Fibroblast of mammary gland (primary cell): ENCODE data around the gene GPC2.
"Not testable (repeated sequence)": the region's sequence is repeated elsewhere in the genome, so short reads cannot be mapped to it uniquely, and the experiment has no call there.

Experiments
- DNase-seq: peaks from one replicate; pipeline ENCODE4 v3.0.0-alpha.2; 2010; ENCODE audit warnings: low read depth
- H3K4me3 ChIP-seq: 2 replicates; pipeline ENCODE4 v1.5.1; 2011; ENCODE audit warnings: low read depth, mild to moderate bottlenecking, low read length, moderate library complexity; ENCODE audit not compliant: control insufficient read depth
- TF ChIP-seq, protein P1 (sequence below): conservative IDR thresholded peaks from 2 replicates; pipeline ENCODE4 v1.5.1; 2011; ENCODE audit warnings: low read depth, low read length, inconsistent platforms; ENCODE audit not compliant: control insufficient read depth, insufficient read depth

The GPC2 gene

DNA sequence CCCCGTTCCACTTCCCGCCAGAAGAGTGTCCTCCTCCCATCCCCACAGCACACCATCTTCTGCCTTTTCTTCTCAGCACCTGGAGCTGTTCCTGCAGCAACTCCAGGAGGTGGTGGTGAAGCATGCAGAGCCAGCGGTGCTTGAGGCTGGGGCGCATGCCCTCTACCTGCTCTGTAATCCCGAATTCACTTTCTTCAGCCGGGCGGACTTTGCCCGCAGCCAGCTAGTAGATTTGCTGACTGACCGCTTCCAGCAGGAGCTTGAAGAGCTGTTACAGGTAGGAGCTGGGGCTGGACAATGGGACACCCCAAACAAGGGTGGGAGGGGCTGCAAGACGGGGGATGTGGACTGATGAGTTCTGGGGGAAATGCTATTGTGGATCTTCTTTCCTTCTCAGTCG lies 23.5 kb upstream of the GPC2 start:
- TF ChIP-seq, protein P1, sequence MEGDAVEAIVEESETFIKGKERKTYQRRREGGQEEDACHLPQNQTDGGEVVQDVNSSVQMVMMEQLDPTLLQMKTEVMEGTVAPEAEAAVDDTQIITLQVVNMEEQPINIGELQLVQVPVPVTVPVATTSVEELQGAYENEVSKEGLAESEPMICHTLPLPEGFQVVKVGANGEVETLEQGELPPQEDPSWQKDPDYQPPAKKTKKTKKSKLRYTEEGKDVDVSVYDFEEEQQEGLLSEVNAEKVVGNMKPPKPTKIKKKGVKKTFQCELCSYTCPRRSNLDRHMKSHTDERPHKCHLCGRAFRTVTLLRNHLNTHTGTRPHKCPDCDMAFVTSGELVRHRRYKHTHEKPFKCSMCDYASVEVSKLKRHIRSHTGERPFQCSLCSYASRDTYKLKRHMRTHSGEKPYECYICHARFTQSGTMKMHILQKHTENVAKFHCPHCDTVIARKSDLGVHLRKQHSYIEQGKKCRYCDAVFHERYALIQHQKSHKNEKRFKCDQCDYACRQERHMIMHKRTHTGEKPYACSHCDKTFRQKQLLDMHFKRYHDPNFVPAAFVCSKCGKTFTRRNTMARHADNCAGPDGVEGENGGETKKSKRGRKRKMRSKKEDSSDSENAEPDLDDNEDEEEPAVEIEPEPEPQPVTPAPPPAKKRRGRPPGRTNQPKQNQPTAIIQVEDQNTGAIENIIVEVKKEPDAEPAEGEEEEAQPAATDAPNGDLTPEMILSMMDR, result no peak
- DNase-seq, result no peak
- no peak overlapping the region for H3K4me3 ChIP-seq

DNA sequence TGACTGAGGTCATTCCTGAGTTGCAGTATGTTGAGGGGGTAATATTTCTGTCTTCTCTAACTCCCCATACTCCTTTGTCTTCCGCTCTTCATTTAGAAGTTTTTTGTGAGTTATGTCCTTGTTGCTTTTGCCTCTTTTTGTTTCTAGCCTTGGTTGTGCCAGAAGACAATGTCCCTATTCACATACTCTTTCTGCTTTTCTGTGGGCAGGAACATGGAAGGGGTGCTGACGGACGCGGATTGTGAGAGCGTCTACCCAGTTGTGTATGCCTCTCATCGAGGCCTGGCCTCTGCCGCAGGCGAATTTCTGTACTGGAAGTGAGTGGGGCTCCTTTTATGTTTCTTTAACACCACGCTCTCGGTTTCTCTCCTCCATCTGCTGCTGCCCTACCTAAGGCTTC lies 21.1 kb upstream of the GPC2 start:
- TF ChIP-seq, protein P1, result no peak
- no peak for DNase-seq

DNA sequence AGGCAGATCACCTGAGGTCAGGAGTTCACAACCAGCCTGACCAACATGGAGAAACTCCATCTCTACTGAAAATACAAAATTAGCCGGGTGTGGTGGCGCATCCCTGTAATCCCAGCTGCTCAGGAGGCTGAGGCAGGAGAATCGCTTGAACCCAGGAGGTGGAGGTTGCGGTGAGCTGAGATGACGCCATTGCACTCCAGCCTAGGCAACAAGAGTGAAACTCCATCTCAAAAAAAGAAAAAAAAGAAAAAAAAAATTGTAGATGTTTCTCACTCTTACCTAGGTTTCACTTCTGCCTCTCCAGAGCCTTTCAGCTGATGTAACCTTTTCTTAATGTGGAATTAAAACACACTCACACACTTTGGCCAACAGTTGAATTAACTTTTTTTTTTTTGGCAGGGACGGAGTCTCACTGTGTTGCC lies 18.7 kb upstream of the GPC2 start:
- not testable (repeated sequence) for DNase-seq, H3K4me3 ChIP-seq

More for the DNA sequence above, 21.1 kb upstream of the GPC2 start:
- H3K4me3 ChIP-seq, result no peak overlapping the region

DNA sequence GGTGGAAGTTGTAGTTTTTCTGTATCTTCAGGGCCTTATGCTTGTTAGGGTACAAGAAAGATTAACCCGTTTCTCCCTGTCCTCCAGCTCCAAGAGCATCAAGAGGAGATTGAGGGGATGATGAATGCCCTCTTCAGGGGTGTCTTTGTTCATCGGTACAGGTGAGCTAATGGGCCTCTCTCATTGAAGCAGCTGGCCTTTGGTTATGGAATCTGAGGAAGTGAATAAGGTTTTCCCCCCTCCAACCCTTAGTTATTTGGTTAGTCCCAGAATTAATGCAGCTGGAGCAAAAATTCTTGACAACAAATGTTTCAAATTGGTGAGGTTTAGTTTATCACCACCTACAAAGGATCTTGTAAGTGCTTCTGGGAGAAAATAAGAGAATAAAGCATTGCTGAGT lies 18.0 kb upstream of the GPC2 start:
- TF ChIP-seq, protein P1, result no peak
- no peak for DNase-seq
- H3K4me3 ChIP-seq, result no peak overlapping the region

DNA sequence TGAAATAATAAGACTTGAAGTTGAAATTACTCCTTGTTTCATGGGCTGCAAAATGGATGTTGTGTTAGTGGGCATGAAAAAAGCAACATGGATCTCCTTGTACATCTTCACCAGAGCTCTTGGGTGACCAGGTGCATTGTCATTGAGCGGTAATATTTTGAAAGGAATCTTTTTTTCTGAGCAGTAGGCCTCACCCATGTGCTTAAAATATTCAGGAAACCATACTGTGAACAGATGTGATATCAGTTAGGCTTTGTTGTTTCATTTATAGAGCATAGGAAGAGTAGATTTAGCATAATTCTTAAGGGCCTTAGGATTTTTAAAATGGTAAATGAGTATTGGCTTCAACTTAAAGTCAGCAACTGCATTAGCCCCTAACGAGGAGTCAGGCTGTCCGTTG lies 15.8 kb upstream of the GPC2 start:
- TF ChIP-seq, protein P1, result no peak
- no peak for DNase-seq
- H3K4me3 ChIP-seq, result no peak overlapping the region

DNA sequence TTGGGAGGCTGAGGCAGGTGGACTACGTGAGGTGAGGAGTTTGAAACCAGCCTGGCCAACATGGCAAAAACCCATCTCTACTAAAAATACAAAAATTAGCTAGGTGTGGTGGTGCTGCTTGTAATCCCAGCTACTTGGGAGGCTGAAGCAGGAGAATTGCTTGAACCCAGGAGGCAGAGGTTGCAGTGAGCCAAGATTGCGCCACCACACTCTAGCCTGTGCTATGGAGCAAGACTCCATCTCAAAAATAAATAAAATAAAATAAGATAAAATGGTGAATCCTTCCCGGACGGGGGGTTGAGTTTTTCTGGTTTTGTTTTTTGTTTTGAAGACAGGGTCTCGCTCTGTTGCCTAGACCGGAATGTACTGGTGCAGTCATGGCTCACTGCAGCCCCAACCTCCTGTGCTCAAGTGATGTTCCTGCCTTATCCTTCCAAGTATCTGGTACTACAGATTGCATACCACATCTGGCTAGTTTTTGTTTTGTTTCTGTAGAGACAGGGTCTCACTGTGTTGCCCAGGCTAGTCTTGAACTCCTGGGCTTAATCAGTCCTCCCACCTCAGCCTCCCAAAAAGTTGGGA lies 15.2 kb upstream of the GPC2 start:
- H3K4me3 ChIP-seq, DNase-seq: not testable (repeated sequence)

DNA sequence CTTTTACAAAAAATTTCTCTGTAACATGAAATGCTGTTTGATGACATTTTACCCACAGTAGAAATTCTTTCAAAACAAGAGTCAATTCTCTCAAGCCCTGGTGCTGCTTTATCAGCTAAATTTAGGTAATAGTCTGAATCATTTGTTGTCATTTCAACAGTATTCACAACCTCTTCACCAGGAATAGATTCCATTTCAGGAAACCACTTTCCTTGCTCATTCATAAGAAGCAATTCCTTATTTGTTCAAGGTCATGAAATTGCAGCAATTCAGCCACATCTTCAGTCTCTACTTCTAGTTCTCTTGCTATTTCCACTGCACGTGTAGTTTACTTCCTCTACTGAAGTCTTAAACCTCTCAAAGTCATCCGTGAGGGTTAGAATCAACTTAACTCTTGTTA lies 14.6 kb upstream of the GPC2 start:
- H3K4me3 ChIP-seq, result no peak overlapping the region
- TF ChIP-seq, protein P1, result no peak
- peak; percentile 30 for DNase-seq

DNA sequence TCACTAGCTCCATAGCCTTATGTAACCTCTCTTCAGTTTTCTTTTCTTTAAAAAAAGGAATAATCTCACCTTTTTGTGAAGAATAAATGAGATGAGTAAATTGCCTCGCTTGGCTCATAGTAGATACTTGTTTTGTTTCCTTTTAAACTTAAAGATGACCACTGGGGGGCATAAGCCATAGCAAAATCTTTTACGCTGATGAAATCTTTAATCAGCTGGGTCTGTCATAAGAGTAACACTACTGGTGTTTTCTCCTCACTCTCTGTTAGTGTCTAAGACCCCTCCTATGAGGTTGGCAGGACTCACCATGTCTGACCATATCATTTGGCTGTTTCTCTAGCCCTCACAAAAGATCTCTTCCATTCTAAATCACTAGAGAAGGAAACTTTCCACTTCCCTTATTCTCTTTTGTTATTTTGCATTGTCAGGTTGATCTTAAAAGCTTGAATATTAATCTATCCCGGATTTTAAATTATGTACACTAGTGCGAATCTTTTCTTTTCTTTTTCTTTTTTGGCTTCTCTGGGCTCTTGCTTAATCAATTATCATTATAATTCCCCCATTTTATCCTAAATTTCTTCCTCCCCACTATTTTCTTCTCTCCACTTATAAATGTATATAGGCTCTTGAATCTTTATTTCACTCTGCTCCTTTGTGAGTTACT lies 13.0 kb upstream of the GPC2 start:
- no peak overlapping the region for H3K4me3 ChIP-seq
- TF ChIP-seq, protein P1, result peak; percentile 49
- peak; percentile 56 for DNase-seq
